Smooth muscle cell of the coronary artery (primary cell): Measurements from ENCODE around the gene AKR1C2. TPM values are rescaled to one million over a fixed set of nuclear protein-coding genes. Genes with fewer than 3 reads are reported as not detected.

Experiments used
- total RNA-seq: library from RNA; depleted of rRNA; stranded (reverse); fragments of >200 nt; gene quantifications from 2 replicates; pipeline ENCODE4 v1.2.3, GENCODE V29; 2014; ENCODE audit warnings: low replicate concordance

AKR1C2 gene
- total RNA-seq: 13.3 and 70.8 TPM in 2 replicates

DNA sequence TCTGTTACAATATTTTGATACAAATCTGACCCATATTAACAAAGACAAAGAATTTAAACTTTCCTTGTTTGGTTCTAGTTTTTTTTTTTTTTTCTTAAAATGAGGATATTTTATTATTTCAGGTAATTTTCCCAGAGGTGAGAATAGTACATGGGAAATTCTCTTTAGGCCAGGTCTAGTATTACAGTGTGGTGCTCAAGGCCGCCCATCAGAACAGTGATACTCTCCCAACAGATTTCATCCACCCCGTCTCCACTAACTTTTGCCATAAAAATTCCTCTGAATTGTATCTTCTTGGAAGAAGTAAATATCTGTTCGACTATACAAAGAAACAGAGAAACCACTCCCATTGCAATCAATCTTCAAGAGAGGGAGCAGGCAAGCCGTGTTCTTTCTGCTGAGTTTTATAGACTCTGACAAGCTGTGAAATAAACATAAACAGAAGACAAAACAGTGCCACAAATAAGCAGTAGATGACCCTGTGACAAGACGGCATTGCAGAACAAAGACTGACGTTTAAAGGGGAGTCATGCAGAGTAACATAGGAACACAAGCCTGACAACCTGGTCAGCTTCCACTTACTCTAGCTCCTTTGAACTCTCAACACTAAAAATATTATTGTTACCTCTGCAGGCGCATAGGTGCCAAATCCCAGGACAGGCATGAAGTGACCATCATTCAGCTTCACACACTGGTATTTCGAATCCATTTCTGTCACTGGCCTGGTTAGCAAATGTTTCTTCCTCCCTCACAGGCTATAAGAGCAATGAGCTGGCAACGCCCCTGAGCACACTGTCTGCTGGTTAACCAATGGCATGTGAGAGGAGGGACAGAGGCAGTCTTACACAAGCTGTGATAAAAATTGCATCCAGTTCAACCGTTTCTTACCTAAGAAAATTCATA lies at the start of gene AKR1C2:
TSS of gene AKR1C2 (minus strand) at position 731 of the 903 bp plus-strand sequence. CDS start at position 709, 22 bp downstream.

DNA sequence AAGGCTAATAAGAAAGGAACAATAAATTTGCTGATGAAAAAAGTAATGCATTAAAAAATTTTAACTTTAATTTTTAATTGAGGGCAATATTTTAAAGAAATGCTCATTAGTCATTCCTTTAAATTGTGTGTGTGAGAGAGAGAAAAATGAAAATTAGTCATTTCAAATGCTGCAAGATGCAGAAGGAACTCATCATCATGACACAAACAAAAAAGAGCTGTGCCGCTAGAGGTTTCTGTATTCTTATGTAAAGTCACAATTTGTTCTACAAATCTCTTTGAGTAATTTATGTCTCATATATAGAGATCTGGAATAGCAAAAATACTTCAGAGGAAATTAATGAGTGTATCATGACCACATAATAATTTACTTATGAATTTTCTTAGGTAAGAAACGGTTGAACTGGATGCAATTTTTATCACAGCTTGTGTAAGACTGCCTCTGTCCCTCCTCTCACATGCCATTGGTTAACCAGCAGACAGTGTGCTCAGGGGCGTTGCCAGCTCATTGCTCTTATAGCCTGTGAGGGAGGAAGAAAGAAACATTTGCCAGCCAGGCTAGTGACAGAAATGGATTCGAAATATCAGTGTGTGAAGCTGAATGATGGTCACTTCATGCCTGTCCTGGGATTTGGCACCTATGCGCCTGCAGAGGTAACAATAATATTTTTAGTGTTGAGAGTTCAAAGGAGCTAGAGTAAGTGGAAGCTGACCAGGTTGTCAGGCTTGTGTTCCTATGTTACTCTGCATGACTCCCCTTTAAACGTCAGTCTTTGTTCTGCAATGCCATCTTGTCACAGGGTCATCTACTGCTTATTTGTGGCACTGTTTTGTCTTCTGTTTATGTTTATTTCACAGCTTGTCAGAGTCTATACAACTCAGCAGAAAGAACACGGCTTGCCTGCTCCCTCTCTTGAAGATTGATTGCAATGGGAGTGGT lies 40.5 kb downstream of the AKR1C2 start, which contains the start of gene AKR1C1:
TSS of gene AKR1C1 (plus strand) at position 540 of the 939 bp plus-strand sequence. CDS start at position 570, 30 bp downstream.

Other genes starting within 250 kb of the AKR1C2 start
- 10.5 and 51.6 TPM in 2 replicates for gene AKR1E2, start 177.7 kb downstream of the AKR1C2 start, total RNA-seq
- gene AKR1C1, start 40.4 kb downstream of the AKR1C2 start, total RNA-seq: 135 and 139 TPM in 2 replicates
- gene AKR1C3, start 90.6 kb upstream of the AKR1C2 start, total RNA-seq: 132 and 308 TPM in 2 replicates
- not detected in 2 replicates for gene AKR1C8, start 181.3 kb upstream of the AKR1C2 start, total RNA-seq
- gene AKR1C4, start 193.0 kb upstream of the AKR1C2 start, total RNA-seq: not detected in 2 replicates